Lower lobe of right lung (tissue), 2 donors: ENCODE data around the gene ALOX15B. TPM values are rescaled to one million over a fixed set of nuclear protein-coding genes. Genes with fewer than 3 reads are reported as not detected.
A peak's percentile ranks its signal among the peaks of the same experiment; 100 is the strongest.
"Not testable (repeated sequence)": the region's sequence is repeated elsewhere in the genome, so short reads cannot be mapped to it uniquely, and the experiment has no call there.

Experiments used
- ATAC-seq, 2 donors: fragments of 200-7000 bp; cut with Tn5 transposase; one replicate each; pipeline ENCODE4 v1.9.1; 2020 to 2022; ENCODE audit warnings: mild to moderate bottlenecking in 2 of 2, moderate library complexity in 2 of 2
- DNase-seq: peaks from one replicate; pipeline ENCODE4 v3.0.0-alpha.2; 2020
- H3K27ac ChIP-seq: fragments of 200-600 bp; one replicate; pipeline ENCODE4 v1.8.0; 2022
- H3K27me3 ChIP-seq: fragments of 200-600 bp; one replicate; pipeline ENCODE4 v1.8.0; 2022; ENCODE audit warnings: low read depth
- H3K36me3 ChIP-seq: fragments of 200-600 bp; one replicate; pipeline ENCODE4 v1.8.0; 2022; ENCODE audit warnings: mild to moderate bottlenecking
- H3K4me1 ChIP-seq: fragments of 200-600 bp; one replicate; pipeline ENCODE4 v1.8.0; 2022
- H3K4me3 ChIP-seq: fragments of 200-600 bp; one replicate; pipeline ENCODE4 v1.8.0; 2022; ENCODE audit warnings: mild to moderate bottlenecking
- H3K9me3 ChIP-seq: fragments of 200-600 bp; one replicate; pipeline ENCODE4 v1.8.0; 2022
- CTCF ChIP-seq: fragments of 200-600 bp; IDR thresholded peaks from one replicate; pipeline ENCODE4 v1.8.0; 2022; ENCODE audit warnings: antibody characterized with exemption, mild to moderate bottlenecking
- intact Hi-C: fragments of 100-400 bp; cut with DNase I; formaldehyde crosslinking; loops from one replicate; pipeline ENCODE4 v1.11.0; 2022
- total RNA-seq: library from RNA; stranded (reverse); fragmentation: NEBNext Ultra II Directional; extraction: Animal tissue kit (Norgen Biotek cat#: 25700); gene quantifications from one replicate; pipeline ENCODE4 v1.2.1, GENCODE V29; 2021
- donor health status: DM: no; HTN: yes; CAD: no; lungs with severe emphysema.

The ALOX15B gene
- total RNA-seq, 1 donor from 2014 or later = 53.5 TPM

DNA sequence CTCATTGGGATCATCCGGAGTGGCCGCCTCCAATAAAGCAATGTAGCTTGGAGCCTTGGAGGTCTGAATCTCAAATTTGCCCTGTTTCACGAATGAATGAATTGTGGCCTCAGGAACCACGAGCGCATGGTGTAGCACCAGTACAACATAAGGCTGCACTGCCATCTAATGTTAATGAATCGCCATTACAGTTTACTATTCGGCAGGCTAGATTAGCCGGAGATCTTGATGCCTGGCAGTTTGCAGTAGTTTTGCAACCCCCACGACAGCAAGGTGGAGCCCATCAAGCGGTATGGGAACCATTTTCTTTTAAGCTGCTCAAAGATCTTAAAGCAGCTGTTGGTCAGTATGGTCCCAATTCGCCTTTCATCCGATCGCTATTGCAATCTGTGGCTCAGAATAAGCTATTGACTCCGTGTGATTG, 18.8 kb downstream of the ALOX15B start:
- peak overlapping the region; percentile 74 for H3K27ac ChIP-seq
- no peaks in the 10 kb centered on the region for H3K9me3 ChIP-seq
- intact Hi-C loops = no loop called here
- H3K4me3 ChIP-seq = peak overlapping the region; percentile 22
- peaks cover 37% of the 10 kb centered on the region for H3K27me3 ChIP-seq
- peak; percentile 74 for TF ChIP-seq CTCF
- DNase-seq (peak; percentile 47), ATAC-seq (peak; percentile 76 to 81)
- no peaks in the 10 kb centered on the region for H3K36me3 ChIP-seq
- peaks cover 25% of the 10 kb centered on the region for H3K4me1 ChIP-seq

DNA sequence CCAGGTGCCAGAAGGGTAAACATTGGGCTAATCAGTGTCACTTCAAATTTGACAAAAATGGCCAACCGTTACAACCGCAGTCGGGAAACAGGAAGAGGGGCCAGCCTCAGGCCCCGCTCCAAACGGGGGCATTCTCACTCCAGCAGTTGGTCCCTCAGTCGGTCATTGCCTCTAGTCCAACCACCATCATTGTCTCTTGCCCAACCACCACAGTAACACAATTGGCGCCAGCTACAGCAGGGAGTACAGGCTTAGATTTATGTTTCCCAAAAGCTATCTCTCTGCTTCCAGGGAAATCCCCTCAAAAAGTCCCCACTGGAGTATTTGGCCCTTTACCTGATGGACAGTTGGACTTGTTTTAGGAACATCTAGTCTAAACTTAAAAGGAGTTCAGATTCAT, 20.3 kb downstream of the ALOX15B start:
- H3K36me3 ChIP-seq = no peaks in the 10 kb centered on the region
- ATAC-seq (no peak), DNase-seq (peak; percentile 16)
- H3K27me3 ChIP-seq = peaks cover 46% of the 10 kb centered on the region
- H3K4me3 ChIP-seq = peak overlapping the region; percentile 22
- H3K9me3 ChIP-seq = no peaks in the 10 kb centered on the region
- intact Hi-C loops = no loop called here
- H3K27ac ChIP-seq = no peak overlapping the region
- peaks cover 25% of the 10 kb centered on the region for H3K4me1 ChIP-seq
- no peak for TF ChIP-seq CTCF

DNA sequence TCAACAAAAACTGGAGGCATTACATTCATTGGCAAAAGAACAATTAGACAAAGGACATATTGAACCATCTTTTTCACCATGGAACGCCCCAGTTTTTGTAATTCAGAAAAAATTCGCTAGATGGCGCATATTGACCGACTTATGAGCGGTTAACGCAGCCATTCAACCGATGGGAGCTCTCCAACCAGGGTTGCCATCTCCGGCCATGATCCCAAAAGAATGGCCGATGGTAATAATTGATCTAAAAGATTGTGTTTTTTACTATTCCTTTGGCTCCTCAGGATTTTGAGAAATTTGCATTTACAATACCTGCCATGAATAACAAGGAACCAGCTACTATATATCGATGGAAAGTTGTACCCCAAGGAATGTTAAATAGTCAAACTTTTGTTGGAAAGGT, 21.4 kb downstream of the ALOX15B start:
- ATAC-seq (peak in 1 of 2 donors; percentile 27), DNase-seq (peak; percentile 50)
- TF ChIP-seq CTCF = peak; percentile 75
- peaks cover 54% of the 10 kb centered on the region for H3K27me3 ChIP-seq
- no peak overlapping the region for H3K4me3 ChIP-seq
- intact Hi-C loops = no loop called here
- no peak overlapping the region for H3K27ac ChIP-seq
- H3K36me3 ChIP-seq = no peaks in the 10 kb centered on the region
- no peaks in the 10 kb centered on the region for H3K9me3 ChIP-seq
- peaks cover 22% of the 10 kb centered on the region for H3K4me1 ChIP-seq

GRCh38 chr17:8061851-8062250, 23.0 kb downstream of the ALOX15B start:
- not testable (repeated sequence) for DNase-seq

DNA sequence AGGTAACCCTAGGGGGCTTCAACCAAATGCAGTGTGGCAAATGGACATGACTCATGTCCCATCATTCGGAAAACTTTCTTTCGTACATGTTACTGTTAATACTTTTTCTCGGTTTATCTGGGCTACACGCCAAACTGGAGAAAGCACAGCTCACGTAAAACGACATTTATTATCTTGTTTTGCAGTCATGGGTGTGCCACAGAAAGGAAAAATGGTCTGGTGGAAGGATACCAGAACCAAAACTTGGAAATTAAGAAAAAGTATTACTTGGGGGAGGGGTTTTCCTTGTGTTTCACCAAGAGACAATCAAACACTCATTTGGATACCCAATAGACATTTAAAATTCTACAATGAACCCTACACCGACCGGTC, 23.6 kb downstream of the ALOX15B start:
- intact Hi-C loops = no loop called here
- TF ChIP-seq CTCF = no peak
- H3K4me3 ChIP-seq = no peak overlapping the region
- no peaks in the 10 kb centered on the region for H3K9me3 ChIP-seq
- peaks cover 54% of the 10 kb centered on the region for H3K27me3 ChIP-seq
- no peaks in the 10 kb centered on the region for H3K36me3 ChIP-seq
- peaks cover 2% of the 10 kb centered on the region for H3K4me1 ChIP-seq
- no peak overlapping the region for H3K27ac ChIP-seq
- DNase-seq (no peak), ATAC-seq (no peak)

More at GRCh38 chr17:8061851-8062250, 23.0 kb downstream of the ALOX15B start:
- ATAC-seq, H3K9me3 ChIP-seq, intact Hi-C loops, H3K27ac ChIP-seq, H3K4me3 ChIP-seq, H3K36me3 ChIP-seq, H3K4me1 ChIP-seq: not testable (repeated sequence)
- peaks cover 54% of the 10 kb centered on the region for H3K27me3 ChIP-seq

DNA sequence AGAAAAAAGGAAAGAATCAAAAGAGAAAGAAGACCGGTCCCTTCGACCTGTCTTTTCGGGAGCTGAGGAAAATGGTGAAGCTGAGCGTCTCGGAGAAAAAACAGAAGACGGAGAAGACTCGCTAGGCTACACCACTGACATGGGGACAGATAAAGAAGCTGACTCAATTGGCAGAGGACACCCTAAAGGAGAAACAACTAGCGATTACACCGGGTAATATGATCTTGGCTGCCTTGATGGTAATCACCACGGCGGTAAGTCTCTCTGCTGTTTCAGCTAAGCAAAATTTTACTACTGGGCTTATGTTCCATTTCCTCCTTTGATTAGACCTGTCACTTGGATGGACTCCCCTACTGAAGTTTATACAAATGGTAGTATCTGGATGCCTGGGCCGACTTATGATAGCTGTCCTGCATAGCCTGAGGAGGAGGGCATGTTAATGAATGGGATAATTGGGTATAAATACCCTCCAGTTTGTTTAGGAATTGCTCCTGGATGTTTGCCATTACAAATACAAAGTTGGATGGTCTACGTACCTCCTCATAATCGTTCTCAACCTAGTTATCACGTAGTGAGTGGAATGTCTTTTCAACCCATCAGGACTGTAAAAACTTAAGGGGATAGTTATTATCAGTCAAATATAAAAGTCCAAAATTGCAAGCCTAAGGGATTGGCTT, 24.1 kb downstream of the ALOX15B start:
- intact Hi-C loops = no loop called here
- Histone ChIP-seq H3K27me3 (peaks cover 54% of the 10 kb centered on the region), H3K36me3 (no peaks in the 10 kb centered on the region), H3K27ac (no peak overlapping the region), H3K9me3 (no peaks in the 10 kb centered on the region), H3K4me3 (no peak overlapping the region), H3K4me1 (no peaks in the 10 kb centered on the region)
- DNase-seq (no peak), ATAC-seq (no peak)
- no peak for TF ChIP-seq CTCF
